Hematopoietic multipotent progenitor cell treated with erythropoietin and hydrocortisone succinate and interleukin-3 and kit ligand, for 15 days (in vitro differentiated cells): ENCODE measurements around the gene CELSR1.
A peak's percentile ranks its signal among the peaks of the same experiment; 100 is the strongest.

ENCODE experiments used
- DNase-seq: peaks from one replicate; pipeline ENCODE4 v3.0.0-alpha.2; 2015; ENCODE audit warnings: low spot score

CELSR1 gene

GRCh38 chr22:46537225-46537945, at the start of gene CELSR1:
Gene CELSR1 (minus strand): TSS chr22:46537620. CDS start chr22:46537170, 450 bp downstream.
- no peak for DNase-seq

- no peak for DNase-seq
Observed at GRCh38 chr22:46587061-46587460, 49.6 kb upstream of the CELSR1 start.

- DNase-seq, result no peak
Observed at GRCh38 chr22:46586531-46587011, 49.2 kb upstream of the CELSR1 start.

- no peak for DNase-seq
Observed at GRCh38 chr22:46586123-46586519, 48.7 kb upstream of the CELSR1 start.

- no peak for DNase-seq
Observed at GRCh38 chr22:46585340-46586122, 48.1 kb upstream of the CELSR1 start.

GRCh38 chr22:46584081-46584921, 46.9 kb upstream of the CELSR1 start:
- no peak for DNase-seq

GRCh38 chr22:46583571-46583970, 46.2 kb upstream of the CELSR1 start:
- DNase-seq, result no peak

- DNase-seq, result no peak
Observed at GRCh38 chr22:46582281-46582933, 45.0 kb upstream of the CELSR1 start.

GRCh38 chr22:46581538-46582244, 44.3 kb upstream of the CELSR1 start:
- peak; percentile 31 for DNase-seq

GRCh38 chr22:46580940-46581537, 43.6 kb upstream of the CELSR1 start:
- DNase-seq, result no peak

GRCh38 chr22:46579751-46580449, 42.5 kb upstream of the CELSR1 start:
- DNase-seq, result no peak

GRCh38 chr22:46578824-46579561, 41.6 kb upstream of the CELSR1 start:
- DNase-seq, result no peak

- no peak for DNase-seq
Observed at GRCh38 chr22:46578251-46578823, 40.9 kb upstream of the CELSR1 start.

GRCh38 chr22:46577368-46578249, 40.2 kb upstream of the CELSR1 start:
- no peak for DNase-seq

- no peak for DNase-seq
Observed at GRCh38 chr22:46576556-46577367, 39.3 kb upstream of the CELSR1 start.

- DNase-seq, result no peak
Observed at GRCh38 chr22:46575911-46576555, 38.6 kb upstream of the CELSR1 start.
